HepG2 (cell line): Measurements from ENCODE around the gene LCAT. TPM values are rescaled to one million over a fixed set of nuclear protein-coding genes. Genes with fewer than 3 reads are reported as not detected.

ENCODE experiments used
- AFF4 ChIP-seq: sonication (generic); formaldehyde crosslinking; IDR thresholded peaks from 2 replicates; pipeline ENCODE4 v1.4.0; 2020; ENCODE audit warnings: missing genetic modification reagents
- AKAP8 ChIP-seq: sonication (generic); formaldehyde crosslinking; IDR thresholded peaks from 2 replicates; pipeline ENCODE4 v1.5.1; 2020; ENCODE audit warnings: mild to moderate bottlenecking, missing genetic modification reagents
- CEBPB ChIP-seq: IDR thresholded peaks from 2 replicates; pipeline ENCODE4 v1.6.1; 2011; ENCODE audit warnings: low read depth, low read length, improper control_type of control experiment, borderline replicate concordance
- CEBPZ ChIP-seq: IDR thresholded peaks from 2 replicates; pipeline ENCODE4 v1.6.1; 2012; ENCODE audit warnings: low read length, improper control_type of control experiment
- CREBL2 ChIP-seq: sonication (generic); formaldehyde crosslinking; IDR thresholded peaks from 2 replicates; pipeline ENCODE4 v1.8.1; 2023; ENCODE audit warnings: missing genetic modification reagents, mild to moderate bottlenecking, borderline replicate concordance
- ELF1 ChIP-seq: sonication (generic); formaldehyde crosslinking; IDR thresholded peaks from 2 replicates; pipeline ENCODE4 v1.4.0; 2020; ENCODE audit warnings: missing genetic modification reagents
- KAT2B ChIP-seq: fragments of 150-350 bp; IDR thresholded peaks from 2 replicates; pipeline ENCODE4 v1.6.1; 2014; ENCODE audit warnings: low read depth, low read length, borderline replicate concordance
- KDM3A ChIP-seq: IDR thresholded peaks from 2 replicates; pipeline ENCODE4 v1.6.1; 2018; ENCODE audit warnings: low read depth, missing compliant biosample characterization
- REL ChIP-seq: sonication (generic); formaldehyde crosslinking; conservative IDR thresholded peaks from 2 replicates; pipeline ENCODE4 v1.8.0; 2022; ENCODE audit warnings: mild to moderate bottlenecking, missing genetic modification reagents, moderate library complexity
- SRSF4 ChIP-seq: fragments of 200-400 bp; formaldehyde crosslinking; IDR thresholded peaks from one replicate; pipeline ENCODE4 v1.6.1; 2018; ENCODE audit warnings: mild to moderate bottlenecking, low read depth, low read length, moderate library complexity; ENCODE audit not compliant: poor library complexity, severe bottlenecking
- ZNF350 ChIP-seq: sonication (generic); formaldehyde crosslinking; IDR thresholded peaks from 2 replicates; pipeline ENCODE4 v1.4.0; 2020; ENCODE audit warnings: mild to moderate bottlenecking, low read depth, missing genetic modification reagents, borderline replicate concordance
- ZNF543 ChIP-seq: sonication (generic); formaldehyde crosslinking; IDR thresholded peaks from 2 replicates; pipeline ENCODE4 v1.4.0; 2020; ENCODE audit warnings: mild to moderate bottlenecking, missing genetic modification reagents
- ZNF557 ChIP-seq: sonication (generic); formaldehyde crosslinking; IDR thresholded peaks from 2 replicates; pipeline ENCODE4 v1.4.0; 2020; ENCODE audit warnings: missing genetic modification reagents
- ZNF639 ChIP-seq: conservative IDR thresholded peaks from 2 replicates; pipeline ENCODE4 v1.6.1; 2018; ENCODE audit warnings: missing genetic modification reagents
- ZNF768 ChIP-seq: sonication (generic); formaldehyde crosslinking; IDR thresholded peaks from 2 replicates; pipeline ENCODE4 v1.4.0; 2020; ENCODE audit warnings: missing genetic modification reagents
- ZNF770 ChIP-seq: sonication (generic); formaldehyde crosslinking; IDR thresholded peaks from 2 replicates; pipeline ENCODE4 v1.5.0; 2020; ENCODE audit warnings: mild to moderate bottlenecking, missing genetic modification reagents
- ZNF776 ChIP-seq: sonication (generic); formaldehyde crosslinking; IDR thresholded peaks from 2 replicates; pipeline ENCODE4 v1.4.0; 2020; ENCODE audit warnings: mild to moderate bottlenecking, missing genetic modification reagents
- polyA plus RNA-seq, 8 experiments: library from polyadenylated mRNA; depleted of rRNA in 3 of 8; stranded (reverse) in 7 of 8; unstranded in 1 of 8; fragments of >200 nt; fragmentation: Illumina TruSeq in 4 of 8; extraction: Trizol in 4 of 8; gene quantifications; 2 replicates each; pipeline versions ENCODE4 v1.2.1 to v1.2.3, GENCODE V29; 2011 to 2016; ENCODE audit warnings: low read depth in 4 of 8, missing spikeins in 1 of 8, mixed read lengths in 1 of 8; ENCODE audit not compliant: insufficient read depth in 1 of 8
- total RNA-seq, 5 experiments: library from RNA; depleted of rRNA; stranded (reverse); fragments of >200 nt; fragmentation: Illumina TruSeq; extraction: Trizol; gene quantifications; 2 replicates each; pipeline ENCODE4 v1.2.3, GENCODE V29; 2016; ENCODE audit warnings: low read depth in 1 of 5

The LCAT gene
- total and polyA plus RNA-seq, 2 of the 13 experiments (the other 11 are each of a cell fraction or from before 2014, with no cell fraction given): 36.1 to 38.9 TPM

GRCh38 chr16:67892899-67893742 lies 50.8 kb downstream of the LCAT start, which contains the start of gene PSKH1 (continued):
- 0 out of 2 replicates have a peak, but pooled peaks have one; percentile 61 for TF ChIP-seq AFF4 (CRISPR knock-in tag)
- no peak for TF ChIP-seq CEBPB
- TF ChIP-seq REL (CRISPR knock-in tag): 0 out of 2 replicates have a peak, but pooled peaks have one; percentile 33
- TF ChIP-seq ZNF350 (CRISPR knock-in tag): no peak
- no peak for TF ChIP-seq AKAP8
- TF ChIP-seq ZNF543 (CRISPR knock-in tag): no peak; the same call in 1 of the 2 replicates
- TF ChIP-seq ZNF776 (CRISPR knock-in tag): peak; percentile 93; the same call in 1 of the 2 replicates
- no peak for TF ChIP-seq ELF1 (CRISPR knock-in tag)
- no peak for TF ChIP-seq KAT2B
- TF ChIP-seq CREBL2 (CRISPR knock-in tag): no peak
- no peak for TF ChIP-seq ZNF639 (CRISPR knock-in tag)
- peak; percentile 69; the same call in 1 of the 2 replicates for TF ChIP-seq ZNF768 (CRISPR knock-in tag)
- TF ChIP-seq ZNF557 (CRISPR knock-in tag): 0 out of 2 replicates have a peak, but pooled peaks have one; percentile 69
- TF ChIP-seq SRSF4: no peak
- no peak for TF ChIP-seq CEBPZ
- peak; percentile 77; the same call in 1 of the 2 replicates for TF ChIP-seq ZNF770 (CRISPR knock-in tag)
- TF ChIP-seq KDM3A (CRISPR knock-in tag): no peak
